Caco-2 (cell line): ENCODE data around the gene NHSL2. TPM values are rescaled to one million over a fixed set of nuclear protein-coding genes. Genes with fewer than 3 reads are reported as not detected.

Experiments
- BruUV-seq: library from RNA; stranded (reverse); fragments of 400-500 nt; replicated peaks from 2 replicates; lab custom pipeline; 2021; lab: Mats Ljungman, UMichigan
- CTCF ChIA-PET: fragments of 300-600 bp; sonication (Branson Sonifier 250); formaldehyde crosslinking; loops from one replicate; lab custom pipeline; 2022; ENCODE audit warnings: antibody characterized with exemption; lab: Charles Lee
- POLR2A ChIA-PET: fragments of 300-600 bp; sonication (Branson Sonifier 250); formaldehyde crosslinking; loops from one replicate; lab custom pipeline; 2022; ENCODE audit warnings: antibody characterized with exemption; lab: Charles Lee
- DNase-seq, 2 experiments: peaks; one replicate each; pipeline versions ENCODE4 v3.0.0 to v3.0.0-alpha.2; 2020 to 2022
- H3K27me3 ChIP-seq: replicated peaks from 2 replicates; pipeline ENCODE4 v1.6.0; 2011; ENCODE audit warnings: low read length; ENCODE audit not compliant: control insufficient read depth, insufficient read depth
- H3K36me3 ChIP-seq: 2 replicates; pipeline ENCODE4 v1.5.1; 2011; ENCODE audit warnings: low read length; ENCODE audit not compliant: control insufficient read depth, insufficient read depth
- H3K4me1 ChIP-seq: fragments of 250-450 bp; sonication (Bioruptor Pico); 2 replicates; pipeline ENCODE4 v1.5.1; 2020; ENCODE audit warnings: mild to moderate bottlenecking
- H3K4me3 ChIP-seq: 2 replicates; pipeline ENCODE4 v1.5.1; 2011; ENCODE audit warnings: low read depth, mild to moderate bottlenecking, control low read depth, low read length
- H3K9me3 ChIP-seq: fragments of 250-450 bp; sonication (Bioruptor Pico); 2 replicates; pipeline ENCODE4 v1.5.1; 2020; ENCODE audit warnings: mild to moderate bottlenecking, moderate library complexity
- H3K27ac Mint-ChIP-seq: one replicate; pipeline ENCODE4 v1.8.0; 2022; ENCODE audit warnings: mixed read lengths; ENCODE audit not compliant: unreplicated experiment
- H3K27me3 Mint-ChIP-seq: one replicate; pipeline ENCODE4 v1.8.0; 2022; ENCODE audit warnings: mixed read lengths; ENCODE audit not compliant: insufficient read depth, unreplicated experiment
- H3K36me3 Mint-ChIP-seq: one replicate; pipeline ENCODE4 v1.8.0; 2022; ENCODE audit warnings: mild to moderate bottlenecking, mixed read lengths; ENCODE audit not compliant: insufficient read depth, unreplicated experiment
- H3K4me1 Mint-ChIP-seq: one replicate; pipeline ENCODE4 v1.8.0; 2022; ENCODE audit warnings: low read depth, mixed read lengths; ENCODE audit not compliant: unreplicated experiment
- H3K4me3 Mint-ChIP-seq: one replicate; pipeline ENCODE4 v1.8.0; 2022; ENCODE audit warnings: mild to moderate bottlenecking, moderate library complexity, mixed read lengths; ENCODE audit not compliant: unreplicated experiment
- H3K9me3 Mint-ChIP-seq: one replicate; pipeline ENCODE4 v1.8.0; 2022; ENCODE audit warnings: mixed read lengths; ENCODE audit not compliant: unreplicated experiment
- CTCF ChIP-seq, 2 experiments: fragments of 200-600 bp in 1 of 2; IDR thresholded peaks; 1 replicate in 1 of 2; 2 replicates in 1 of 2; pipeline versions ENCODE4 v1.5.1 to v1.8.0; 2011 to 2022; ENCODE audit warnings: antibody characterized with exemption in 1 of 2, control low read depth in 1 of 2, inconsistent platforms in 1 of 2, low read depth in 1 of 2, low read length in 1 of 2, mild to moderate bottlenecking in 1 of 2, moderate library complexity in 1 of 2; ENCODE audit not compliant: insufficient read depth in 1 of 2, severe bottlenecking in 1 of 2, unreplicated experiment in 1 of 2
- intact Hi-C: fragments of 100-400 bp; cut with micrococcal nuclease; formaldehyde crosslinking; loops from one replicate; pipeline ENCODE4 v1.10.0; 2022; ENCODE audit not compliant: unreplicated experiment
- total RNA-seq: library from RNA; stranded (reverse); gene quantifications from 2 replicates; pipeline ENCODE4 v1.2.3, GENCODE V29; 2022

NHSL2 gene
- total RNA-seq, 1 experiment from 2014 or later, result 0.18 TPM

GRCh38 chrX:72038016-72038415 is 127.4 kb downstream of the NHSL2 start:
- H3K27ac Mint-ChIP-seq, result no peak overlapping the region
- no peak overlapping the region for H3K4me3 ChIP-seq
- H3K4me1 ChIP-seq, result no peaks in the 10 kb centered on the region
- DNase-seq, result no peak
- BruUV-seq, result no TSS peak
- H3K27me3 ChIP-seq, result no peaks in the 10 kb centered on the region
- no peaks in the 10 kb centered on the region for H3K4me1 Mint-ChIP-seq
- H3K36me3 Mint-ChIP-seq, result no peaks in the 10 kb centered on the region
- H3K36me3 ChIP-seq, result no peaks in the 10 kb centered on the region
- H3K9me3 ChIP-seq, result no peaks in the 10 kb centered on the region
- no peaks in the 10 kb centered on the region for H3K27me3 Mint-ChIP-seq
- H3K4me3 Mint-ChIP-seq, result no peak overlapping the region
- no peak for TF ChIP-seq CTCF (IDR thresholded peaks at IDR 0.05; ENCODE audit: insufficient read depth in 1 of 2, low read depth in 1 of 2, low read length in 1 of 2, severe bottlenecking in 1 of 2, unreplicated experiment in 1 of 2)
- intact Hi-C loops, result no loop called here
- ChIA-PET CTCF (no interaction called here), POLR2A (no interaction called here)
- no peaks in the 10 kb centered on the region for H3K9me3 Mint-ChIP-seq

- no peak for DNase-seq
- Histone ChIP-seq H3K36me3 (no peaks in the 10 kb centered on the region), H3K27me3 (no peaks in the 10 kb centered on the region), H3K4me3 (no peak overlapping the region), H3K9me3 (no peaks in the 10 kb centered on the region), H3K4me1 (no peaks in the 10 kb centered on the region)
- Mint-ChIP-seq H3K27me3 (no peaks in the 10 kb centered on the region), H3K4me3 (no peak overlapping the region), H3K27ac (no peak overlapping the region), H3K9me3 (no peaks in the 10 kb centered on the region), H3K36me3 (no peaks in the 10 kb centered on the region), H3K4me1 (no peaks in the 10 kb centered on the region)
- no TSS peak for BruUV-seq
- intact Hi-C loops, result no loop called here
- ChIA-PET CTCF (no interaction called here), POLR2A (no interaction called here)
- no peak for TF ChIP-seq CTCF (IDR thresholded peaks at IDR 0.05; ENCODE audit: insufficient read depth in 1 of 2, low read depth in 1 of 2, low read length in 1 of 2, severe bottlenecking in 1 of 2, unreplicated experiment in 1 of 2)
Observed at GRCh38 chrX:72038868-72039267, 128.2 kb downstream of the NHSL2 start.

- Histone ChIP-seq H3K4me3 (no peak overlapping the region), H3K36me3 (no peaks in the 10 kb centered on the region), H3K27me3 (no peaks in the 10 kb centered on the region), H3K9me3 (no peaks in the 10 kb centered on the region), H3K4me1 (no peaks in the 10 kb centered on the region)
- H3K9me3 Mint-ChIP-seq, result no peaks in the 10 kb centered on the region
- H3K4me3 Mint-ChIP-seq, result no peak overlapping the region
- no peak for DNase-seq
- BruUV-seq, result no TSS peak
- H3K36me3 Mint-ChIP-seq, result no peaks in the 10 kb centered on the region
- H3K4me1 Mint-ChIP-seq, result no peaks in the 10 kb centered on the region
- POLR2A ChIA-PET, result no interaction called here
- CTCF ChIA-PET, result no interaction called here
- H3K27me3 Mint-ChIP-seq, result no peaks in the 10 kb centered on the region
- no peak overlapping the region for H3K27ac Mint-ChIP-seq
- TF ChIP-seq CTCF (IDR thresholded peaks at IDR 0.05; ENCODE audit: insufficient read depth in 1 of 2, low read depth in 1 of 2, low read length in 1 of 2, severe bottlenecking in 1 of 2, unreplicated experiment in 1 of 2), result no peak
- intact Hi-C loops, result no loop called here
Observed at GRCh38 chrX:72040506-72040905, 129.9 kb downstream of the NHSL2 start.
